A549 (cell line): ENCODE data around the gene SRGAP2. TPM values are rescaled to one million over a fixed set of nuclear protein-coding genes. Genes with fewer than 3 reads are reported as not detected.
A peak's percentile ranks its signal among the peaks of the same experiment; 100 is the strongest.
"Not testable (repeated sequence)": the region's sequence is repeated elsewhere in the genome, so short reads cannot be mapped to it uniquely, and the experiment has no call there.

ENCODE experiments used
- ATAC-seq, 2 experiments: fragments of 200-7000 bp in 1 of 2; fragments of >200 bp in 1 of 2; cut with Nextera tagmentation in 1 of 2; cut with Tn5 transposase in 1 of 2; 3 replicates each; pipeline versions ENCODE4 v1.8.0 to v1.9.1; 2018 to 2020; ENCODE audit warnings: mild to moderate bottlenecking in 1 of 2, moderate library complexity in 1 of 2
- CTCF ChIA-PET: fragments of 300-600 bp; sonication (Branson Sonifier 250); formaldehyde crosslinking; extraction: SDS; loops from one replicate; lab custom pipeline; 2021; ENCODE audit warnings: antibody characterized with exemption, inconsistent platforms; lab: Yijun Ruan, JAX
- POLR2A ChIA-PET: fragments of 350-600 bp; formaldehyde crosslinking; extraction: SDS; loops from one replicate; lab custom pipeline; 2021; ENCODE audit warnings: antibody characterized with exemption, inconsistent platforms; lab: Yijun Ruan, JAX
- DNase-seq, 2 experiments: peaks; one replicate each; pipeline versions ENCODE4 v3.0.0 to v3.0.0-alpha.2; 2011 to 2016; ENCODE audit warnings: low read depth in 1 of 2, low spot score in 1 of 2
- FAIRE-seq: peaks from 2 replicates; lab custom pipeline; 2011; peaks lifted over from hg19 to GRCh38; lab: Jason Lieb, UNC
- H3K27ac ChIP-seq, 2 experiments: fragments of >200 bp; sonication (Bioruptor Twin); formaldehyde crosslinking; 3 replicates each; pipeline ENCODE4 v1.5.1; 2016 to 2017
- H3K4me1 ChIP-seq: fragments of >200 bp; sonication (Bioruptor Twin); formaldehyde crosslinking; 3 replicates; pipeline ENCODE4 v1.6.1; 2016
- H3K4me2 ChIP-seq: fragments of >200 bp; sonication (Bioruptor Twin); formaldehyde crosslinking; 3 replicates; pipeline ENCODE4 v1.6.1; 2016
- H3K4me3 ChIP-seq: fragments of >200 bp; sonication (Bioruptor Twin); formaldehyde crosslinking; 3 replicates; pipeline ENCODE4 v1.5.1; 2016
- H3K9me3 ChIP-seq: fragments of >200 bp; sonication (Bioruptor Twin); formaldehyde crosslinking; 3 replicates; pipeline ENCODE4 v1.6.1; 2016
- WGBS: methylation state at CpG from one replicate; pipeline ENCODE4 v1.1.6; 2017; ENCODE audit errors: missing lambda C conversion rate; 5-methylcytosine and 5-hydroxymethylcytosine counted together
- polyA plus RNA-seq, 4 experiments: library from polyadenylated mRNA; depleted of rRNA in 3 of 4; stranded (reverse); fragments of >200 nt; fragmentation: RNase III in 1 of 4; extraction: RNeasy Plus Mini Kit Qiagen cat#74134 plus additional on column Dnase treatment in 1 of 4; gene quantifications; 2 replicates in 3 of 4; 3 replicates in 1 of 4; pipeline ENCODE4 v1.2.3, GENCODE V29; 2011 to 2017

Gene SRGAP2
- polyA plus RNA-seq, 2 of the 4 experiments (the other 2 are of a cell fraction): 12.3 to 19.6 TPM

GRCh38 chr1:206179666-206180065 lies 23.7 kb upstream of the SRGAP2 start:
- H3K4me2 ChIP-seq, H3K4me1 ChIP-seq, H3K4me3 ChIP-seq, H3K27ac ChIP-seq, POLR2A ChIA-PET, H3K9me3 ChIP-seq, CTCF ChIA-PET, ATAC-seq, DNase-seq, FAIRE-seq: not testable (repeated sequence)

GRCh38 chr1:206182368-206183317 lies 20.7 kb upstream of the SRGAP2 start:
- POLR2A ChIA-PET, H3K4me2 ChIP-seq, H3K9me3 ChIP-seq, CTCF ChIA-PET, H3K27ac ChIP-seq, DNase-seq, H3K4me3 ChIP-seq, H3K4me1 ChIP-seq, FAIRE-seq: not testable (repeated sequence)
- WGBS: 63% methylated on average over 5 of the region's 6 CpGs
- peak; percentile 70 to 82; a peak in 4 of 6 replicates for ATAC-seq

- POLR2A ChIA-PET, FAIRE-seq: not testable (repeated sequence)
These were observed 19.6 kb upstream of the SRGAP2 start for GRCh38 chr1:206183788-206184187.

GRCh38 chr1:206185778-206186177 lies 17.6 kb upstream of the SRGAP2 start:
- H3K4me3 ChIP-seq, DNase-seq, H3K9me3 ChIP-seq, ATAC-seq, H3K4me2 ChIP-seq, POLR2A ChIA-PET, CTCF ChIA-PET, H3K4me1 ChIP-seq, FAIRE-seq, H3K27ac ChIP-seq: not testable (repeated sequence)
- WGBS: no CpG with 5 or more reads among the region's 3 CpGs

More at GRCh38 chr1:206183788-206184187, 19.6 kb upstream of the SRGAP2 start:
- H3K27ac ChIP-seq, H3K4me3 ChIP-seq, DNase-seq, H3K4me2 ChIP-seq, H3K4me1 ChIP-seq, CTCF ChIA-PET, H3K9me3 ChIP-seq, ATAC-seq: not testable (repeated sequence)
- 67% methylated on average over 1 of the region's 2 CpGs for WGBS

- H3K27ac ChIP-seq, H3K9me3 ChIP-seq, H3K4me1 ChIP-seq, H3K4me3 ChIP-seq, FAIRE-seq, DNase-seq, POLR2A ChIA-PET, CTCF ChIA-PET, ATAC-seq, H3K4me2 ChIP-seq: not testable (repeated sequence)
- 90% methylated on average over 2 of the region's 4 CpGs for WGBS
These were observed 16.5 kb upstream of the SRGAP2 start for GRCh38 chr1:206186826-206187225.

- POLR2A ChIA-PET, H3K4me2 ChIP-seq, DNase-seq, H3K27ac ChIP-seq, H3K4me3 ChIP-seq, CTCF ChIA-PET, H3K4me1 ChIP-seq, ATAC-seq, H3K9me3 ChIP-seq, FAIRE-seq: not testable (repeated sequence)
- no CpG with 5 or more reads among the region's 2 CpGs for WGBS
These were observed 8.2 kb upstream of the SRGAP2 start for GRCh38 chr1:206195182-206195581.

- not testable (repeated sequence) for FAIRE-seq
These were observed 6.5 kb upstream of the SRGAP2 start for GRCh38 chr1:206196748-206197424.

More at GRCh38 chr1:206196748-206197424, 6.5 kb upstream of the SRGAP2 start:
- H3K9me3 ChIP-seq, CTCF ChIA-PET, H3K4me2 ChIP-seq, ATAC-seq, H3K27ac ChIP-seq, POLR2A ChIA-PET, H3K4me1 ChIP-seq, DNase-seq, H3K4me3 ChIP-seq: not testable (repeated sequence)
- whole genome bisulfite sequencing: 85% methylated on average over 3 of the region's 3 CpGs
